Cardiac muscle cell (in vitro differentiated cells and primary cell): ENCODE results near the gene KIF1A. TPM values are rescaled to one million over a fixed set of nuclear protein-coding genes. Genes with fewer than 3 reads are reported as not detected.
A peak's percentile ranks its signal among the peaks of the same experiment; 100 is the strongest.

Experiments
- DNase-seq, 2 donors: peaks; one replicate each; pipeline versions ENCODE4 v3.0.0 to v3.0.0-alpha.2; 2010 to 2017; ENCODE audit warnings: low read depth in 1 of 2, low spot score in 1 of 2
- H3K27ac ChIP-seq: fragments of 200-600 bp; sonication (generic); 2 replicates; pipeline ENCODE4 v1.5.1; 2016
- H3K27me3 ChIP-seq: fragments of 200-600 bp; sonication (generic); 2 replicates; pipeline ENCODE4 v1.6.0; 2016; ENCODE audit warnings: control low read depth
- H3K36me3 ChIP-seq: fragments of 200-600 bp; sonication (generic); 2 replicates; pipeline ENCODE4 v1.5.1; 2016; ENCODE audit warnings: control low read depth
- H3K4me1 ChIP-seq: fragments of 200-600 bp; sonication (generic); 2 replicates; pipeline ENCODE4 v1.8.1; 2017; ENCODE audit warnings: low read depth, mild to moderate bottlenecking, mixed run types
- H3K4me3 ChIP-seq: fragments of 200-600 bp; sonication (generic); 2 replicates; pipeline ENCODE4 v1.5.1; 2016; ENCODE audit warnings: mild to moderate bottlenecking
- H3K9me3 ChIP-seq: fragments of 200-600 bp; sonication (generic); 2 replicates; pipeline ENCODE4 v1.5.1; 2017; ENCODE audit warnings: low read depth, mild to moderate bottlenecking, control low read depth
- CTCF ChIP-seq: IDR thresholded peaks from 2 replicates; pipeline ENCODE4 v1.5.1; 2012; ENCODE audit warnings: low read depth, mild to moderate bottlenecking, low read length
- polyA plus RNA-seq: library from polyadenylated mRNA; unstranded; fragments of >200 nt; fragmentation: Nextera tagmentation; extraction: Ambion mirVana; gene quantifications from 2 replicates; pipeline ENCODE4 v1.2.1, GENCODE V29; 2016
- total RNA-seq: library from RNA; depleted of rRNA; stranded (reverse); fragments of >200 nt; gene quantifications from 2 replicates; pipeline ENCODE4 v1.2.3, GENCODE V29; 2016

The KIF1A gene
- total and polyA plus RNA-seq, 2 experiments from 2014 or later: 6.3 to 14.1 TPM

- no peak for TF ChIP-seq CTCF
- H3K36me3 ChIP-seq: no peaks in the 10 kb centered on the region
- H3K27me3 ChIP-seq: no peaks in the 10 kb centered on the region
Observed at GRCh38 chr2:240736281-240737250, 83.5 kb downstream of the KIF1A start.

GRCh38 chr2:240735476-240735875 is 84.5 kb downstream of the KIF1A start:
- H3K27ac ChIP-seq: no peak overlapping the region
- no peak overlapping the region for H3K4me3 ChIP-seq
- no peaks in the 10 kb centered on the region for H3K9me3 ChIP-seq
- DNase-seq: no peak
- H3K4me1 ChIP-seq: peaks cover 14% of the 10 kb centered on the region
- H3K36me3 ChIP-seq: no peaks in the 10 kb centered on the region
- H3K27me3 ChIP-seq: no peaks in the 10 kb centered on the region
- no peak for TF ChIP-seq CTCF

More at GRCh38 chr2:240736281-240737250, 83.5 kb downstream of the KIF1A start:
- no peak overlapping the region for H3K4me3 ChIP-seq
- no peaks in the 10 kb centered on the region for H3K9me3 ChIP-seq
- DNase-seq: no peak
- H3K4me1 ChIP-seq: peaks cover 14% of the 10 kb centered on the region
- peak overlapping the region; percentile 22 for H3K27ac ChIP-seq

GRCh38 chr2:240734756-240735155 is 85.3 kb downstream of the KIF1A start:
- no peaks in the 10 kb centered on the region for H3K9me3 ChIP-seq
- H3K4me3 ChIP-seq: no peak overlapping the region
- no peaks in the 10 kb centered on the region for H3K36me3 ChIP-seq
- DNase-seq: no peak
- no peak overlapping the region for H3K27ac ChIP-seq
- H3K27me3 ChIP-seq: no peaks in the 10 kb centered on the region
- no peak for TF ChIP-seq CTCF
- H3K4me1 ChIP-seq: peaks cover 14% of the 10 kb centered on the region

GRCh38 chr2:240733803-240734495 is 86.1 kb downstream of the KIF1A start:
- no peak overlapping the region for H3K4me3 ChIP-seq
- H3K27me3 ChIP-seq: no peaks in the 10 kb centered on the region
- no peaks in the 10 kb centered on the region for H3K36me3 ChIP-seq
- DNase-seq: no peak
- peaks cover 14% of the 10 kb centered on the region for H3K4me1 ChIP-seq
- H3K9me3 ChIP-seq: no peaks in the 10 kb centered on the region
- H3K27ac ChIP-seq: no peak overlapping the region
- TF ChIP-seq CTCF: no peak

GRCh38 chr2:240732911-240733622 is 87.0 kb downstream of the KIF1A start:
- no peak for DNase-seq
- Histone ChIP-seq H3K9me3 (no peaks in the 10 kb centered on the region), H3K27me3 (no peaks in the 10 kb centered on the region), H3K36me3 (no peaks in the 10 kb centered on the region), H3K4me3 (no peak overlapping the region), H3K4me1 (peaks cover 14% of the 10 kb centered on the region), H3K27ac (no peak overlapping the region)
- TF ChIP-seq CTCF: no peak
